ENCODE measurements around the gene ANO2. TPM values are rescaled to one million over a fixed set of nuclear protein-coding genes. Genes with fewer than 3 reads are reported as not detected.

Gene ANO2
- total RNA-seq, 1 donor from 2014 or later: 2.6 TPM

DNA sequence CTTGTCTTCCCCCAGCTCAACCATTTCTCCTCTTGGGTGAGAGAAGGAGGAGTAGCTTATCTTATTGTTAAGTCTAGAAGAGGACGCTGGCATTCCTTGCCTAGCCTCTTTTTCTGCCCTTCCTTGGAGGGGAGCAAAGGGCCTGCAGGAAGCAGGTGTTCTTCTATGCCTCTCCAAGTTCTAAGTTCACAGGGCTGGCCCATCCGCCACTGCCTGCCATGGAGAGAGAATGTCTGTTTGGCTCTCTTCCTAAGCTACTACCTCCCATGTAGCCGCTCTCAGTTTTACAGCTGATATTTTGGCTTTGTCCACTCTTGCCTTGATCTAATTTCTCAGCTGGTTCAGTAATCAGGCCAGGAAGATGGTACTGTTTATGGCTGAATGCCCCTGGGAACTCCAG, 312.0 kb downstream of the ANO2 start:
- Mint-ChIP-seq H3K36me3 (peaks cover 8% of the 10 kb centered on the region), H3K27me3 (peaks cover 69% of the 10 kb centered on the region), H3K4me1 (ENCODE audit: unreplicated experiment) (peaks cover 11% of the 10 kb centered on the region), H3K4me3 (no peak overlapping the region), H3K27ac (no peak overlapping the region), H3K9me3 (no peaks in the 10 kb centered on the region)
- no peak for DNase-seq (ENCODE audit: extremely low spot score, unreplicated experiment)
- TF ChIP-seq, protein P1, sequence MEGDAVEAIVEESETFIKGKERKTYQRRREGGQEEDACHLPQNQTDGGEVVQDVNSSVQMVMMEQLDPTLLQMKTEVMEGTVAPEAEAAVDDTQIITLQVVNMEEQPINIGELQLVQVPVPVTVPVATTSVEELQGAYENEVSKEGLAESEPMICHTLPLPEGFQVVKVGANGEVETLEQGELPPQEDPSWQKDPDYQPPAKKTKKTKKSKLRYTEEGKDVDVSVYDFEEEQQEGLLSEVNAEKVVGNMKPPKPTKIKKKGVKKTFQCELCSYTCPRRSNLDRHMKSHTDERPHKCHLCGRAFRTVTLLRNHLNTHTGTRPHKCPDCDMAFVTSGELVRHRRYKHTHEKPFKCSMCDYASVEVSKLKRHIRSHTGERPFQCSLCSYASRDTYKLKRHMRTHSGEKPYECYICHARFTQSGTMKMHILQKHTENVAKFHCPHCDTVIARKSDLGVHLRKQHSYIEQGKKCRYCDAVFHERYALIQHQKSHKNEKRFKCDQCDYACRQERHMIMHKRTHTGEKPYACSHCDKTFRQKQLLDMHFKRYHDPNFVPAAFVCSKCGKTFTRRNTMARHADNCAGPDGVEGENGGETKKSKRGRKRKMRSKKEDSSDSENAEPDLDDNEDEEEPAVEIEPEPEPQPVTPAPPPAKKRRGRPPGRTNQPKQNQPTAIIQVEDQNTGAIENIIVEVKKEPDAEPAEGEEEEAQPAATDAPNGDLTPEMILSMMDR (conservative IDR thresholded peaks at IDR 0.05): no peak

DNA sequence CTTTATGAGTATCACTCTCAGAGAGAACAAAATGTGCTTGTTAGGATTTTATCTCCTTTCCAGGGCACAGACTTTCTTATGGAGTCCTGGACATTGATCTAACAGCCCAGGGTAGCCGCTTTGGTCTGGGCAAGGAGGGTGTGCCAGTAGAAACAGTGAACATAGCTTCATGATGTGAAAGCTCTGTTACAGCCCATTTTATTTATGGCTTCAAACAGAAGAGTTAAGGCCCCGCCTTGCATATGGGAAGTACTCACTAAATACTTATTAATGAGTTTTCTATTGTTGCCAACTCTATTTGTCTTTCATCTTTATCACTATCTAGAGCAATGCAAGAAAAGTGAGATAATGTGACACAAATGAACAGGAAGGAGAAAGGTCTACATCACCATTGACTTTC, 312.6 kb downstream of the ANO2 start:
- H3K4me1 Mint-ChIP-seq (ENCODE audit: unreplicated experiment): peaks cover 11% of the 10 kb centered on the region

DNA sequence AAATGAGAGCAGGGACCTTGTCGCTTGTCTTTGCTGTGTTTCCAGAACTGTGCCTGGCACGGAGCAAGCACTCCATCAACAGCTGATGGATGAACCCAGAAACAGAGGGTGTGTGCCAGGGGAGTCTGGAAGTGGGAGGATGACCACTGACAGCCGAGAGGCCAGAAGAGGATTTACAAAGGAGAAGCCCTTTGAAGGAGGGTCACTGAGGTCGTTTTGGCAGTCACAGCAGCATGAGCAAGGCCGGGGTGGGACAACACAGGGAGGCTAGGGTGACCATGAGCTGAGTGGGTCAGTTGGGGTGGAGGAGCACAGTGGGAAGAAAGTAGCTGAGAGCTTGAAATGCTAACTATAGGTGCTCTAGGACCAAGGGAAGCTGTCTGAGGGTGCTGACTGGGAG, 313.6 kb downstream of the ANO2 start:
- Mint-ChIP-seq H3K9me3 (no peaks in the 10 kb centered on the region), H3K4me3 (no peak overlapping the region), H3K4me1 (ENCODE audit: unreplicated experiment) (peaks cover 6% of the 10 kb centered on the region), H3K27me3 (peaks cover 75% of the 10 kb centered on the region), H3K36me3 (peaks cover 8% of the 10 kb centered on the region), H3K27ac (no peak overlapping the region)
- TF ChIP-seq, protein P1 (conservative IDR thresholded peaks at IDR 0.05): no peak
- no peak for DNase-seq (ENCODE audit: extremely low spot score, unreplicated experiment)

More for the DNA sequence above, 312.6 kb downstream of the ANO2 start:
- TF ChIP-seq, protein P1 (conservative IDR thresholded peaks at IDR 0.05): no peak
- DNase-seq (ENCODE audit: extremely low spot score, unreplicated experiment): no peak
- no peaks in the 10 kb centered on the region for H3K9me3 Mint-ChIP-seq
- H3K4me3 Mint-ChIP-seq: no peak overlapping the region
- peaks cover 8% of the 10 kb centered on the region for H3K36me3 Mint-ChIP-seq
- peaks cover 73% of the 10 kb centered on the region for H3K27me3 Mint-ChIP-seq
- no peak overlapping the region for H3K27ac Mint-ChIP-seq

DNA sequence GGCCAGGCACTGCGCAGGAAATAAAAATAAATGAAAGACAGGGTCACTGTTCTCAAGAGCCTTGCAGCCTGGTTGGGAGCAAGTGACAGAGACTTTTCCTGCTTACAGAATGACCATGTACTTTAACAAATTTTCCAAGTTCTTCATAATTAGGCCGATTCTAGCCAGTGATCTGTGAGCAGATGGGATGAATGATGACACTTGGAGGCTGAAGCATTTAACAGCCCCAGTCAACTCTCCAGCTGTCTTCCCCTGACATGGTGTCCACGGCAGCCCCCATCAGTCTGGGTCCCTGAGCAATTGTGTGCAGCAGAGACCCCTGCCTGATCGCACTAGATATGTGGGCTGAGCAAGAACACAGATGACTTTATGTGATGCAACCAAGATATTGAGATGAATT, 314.3 kb downstream of the ANO2 start:
- TF ChIP-seq, protein P1 (conservative IDR thresholded peaks at IDR 0.05): no peak
- Mint-ChIP-seq H3K36me3 (peaks cover 8% of the 10 kb centered on the region), H3K27me3 (peaks cover 75% of the 10 kb centered on the region), H3K4me1 (ENCODE audit: unreplicated experiment) (peaks cover 6% of the 10 kb centered on the region), H3K9me3 (no peaks in the 10 kb centered on the region), H3K4me3 (no peak overlapping the region), H3K27ac (no peak overlapping the region)
- DNase-seq (ENCODE audit: extremely low spot score, unreplicated experiment): no peak

DNA sequence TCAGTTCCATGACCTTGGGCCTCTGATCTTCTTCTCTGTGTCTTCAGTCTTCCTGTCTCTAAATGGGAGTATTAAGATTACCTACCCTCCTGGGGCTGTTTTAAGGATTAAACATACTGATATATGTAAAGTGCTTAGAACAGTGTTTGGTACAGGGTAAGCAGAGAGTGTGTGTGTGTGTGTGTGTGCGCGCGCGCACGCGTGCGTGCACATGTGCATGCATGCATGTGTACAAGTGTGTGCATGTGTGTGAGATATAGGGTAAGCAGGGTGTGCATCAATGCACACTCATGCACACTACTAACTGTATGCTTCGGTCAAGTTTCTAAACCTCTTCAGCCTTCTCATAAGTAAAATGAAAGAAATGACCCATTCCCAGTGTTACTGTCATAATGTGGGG, 316.6 kb downstream of the ANO2 start:
- H3K36me3 Mint-ChIP-seq: peaks cover 8% of the 10 kb centered on the region
- TF ChIP-seq, protein P1 (conservative IDR thresholded peaks at IDR 0.05): no peak
- H3K4me3 Mint-ChIP-seq: no peak overlapping the region
- H3K27me3 Mint-ChIP-seq: peaks cover 80% of the 10 kb centered on the region
- DNase-seq (ENCODE audit: extremely low spot score, unreplicated experiment): no peak
- no peak overlapping the region for H3K27ac Mint-ChIP-seq
- H3K9me3 Mint-ChIP-seq: no peaks in the 10 kb centered on the region
- no peaks in the 10 kb centered on the region for H3K4me1 Mint-ChIP-seq (ENCODE audit: unreplicated experiment)

DNA sequence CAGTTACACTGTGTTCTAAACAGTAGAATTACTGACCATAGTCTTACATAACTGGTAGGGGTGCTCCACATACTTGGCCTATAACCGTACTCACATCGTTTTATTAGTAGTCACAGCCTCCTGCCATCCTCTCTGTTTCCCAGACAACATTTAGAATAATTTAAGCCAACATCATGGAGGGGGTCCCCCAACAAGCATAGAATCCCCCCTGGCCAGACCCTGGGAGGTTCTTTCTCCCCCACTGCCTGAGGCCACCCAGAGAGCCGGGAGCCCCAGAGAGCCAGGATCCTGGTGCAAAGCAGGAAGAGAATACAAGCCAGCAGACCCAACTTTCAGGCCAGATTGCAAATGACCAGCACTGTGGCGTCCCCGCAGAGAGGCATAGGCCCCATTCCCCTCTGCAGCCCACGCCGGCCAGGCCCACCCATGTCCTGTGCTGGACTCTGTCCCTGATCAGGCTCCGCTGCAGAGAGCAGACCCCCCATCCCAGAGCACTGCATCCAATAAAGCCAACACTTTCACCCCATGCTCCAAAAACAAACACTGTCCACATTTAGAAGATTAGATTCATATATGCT, 317.9 kb downstream of the ANO2 start:
- TF ChIP-seq, protein P1 (conservative IDR thresholded peaks at IDR 0.05): no peak
- Mint-ChIP-seq H3K27ac (no peak overlapping the region), H3K27me3 (peaks cover 83% of the 10 kb centered on the region), H3K4me1 (ENCODE audit: unreplicated experiment) (no peaks in the 10 kb centered on the region), H3K4me3 (no peak overlapping the region), H3K9me3 (no peaks in the 10 kb centered on the region), H3K36me3 (peaks cover 8% of the 10 kb centered on the region)
- no peak for DNase-seq (ENCODE audit: extremely low spot score, unreplicated experiment)

All from type B pancreatic cell (in vitro differentiated cells).